ENCODE results near the gene KCNJ14. TPM values are rescaled to one million over a fixed set of nuclear protein-coding genes. Genes with fewer than 3 reads are reported as not detected.

Gene KCNJ14
- total and polyA plus RNA-seq, 2 of the 8 experiments (the other 6 are each of a cell fraction or from before 2014, with no cell fraction given) = 0.45 to 0.89 TPM

DNA sequence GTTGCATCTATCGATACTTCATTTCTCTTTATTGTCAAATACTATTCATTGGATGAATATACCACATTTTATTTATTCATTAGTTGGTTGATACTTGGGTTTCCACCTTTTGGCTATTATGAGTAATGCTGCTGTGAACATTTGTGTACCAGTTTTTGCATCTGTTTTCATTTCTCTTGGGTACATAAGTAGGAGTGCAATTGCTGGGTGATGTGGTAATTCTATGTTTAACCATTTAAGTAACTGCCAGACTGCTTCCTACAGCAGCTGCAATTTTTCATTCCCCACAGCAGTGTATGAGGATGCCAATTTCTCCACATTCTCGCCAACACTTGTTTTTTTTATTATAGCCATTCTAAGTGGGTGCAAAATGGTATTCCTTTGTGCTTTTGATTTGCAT lies 2.6 kb downstream of the KCNJ14 start (continued):
- TF ChIP-seq, protein P1, sequence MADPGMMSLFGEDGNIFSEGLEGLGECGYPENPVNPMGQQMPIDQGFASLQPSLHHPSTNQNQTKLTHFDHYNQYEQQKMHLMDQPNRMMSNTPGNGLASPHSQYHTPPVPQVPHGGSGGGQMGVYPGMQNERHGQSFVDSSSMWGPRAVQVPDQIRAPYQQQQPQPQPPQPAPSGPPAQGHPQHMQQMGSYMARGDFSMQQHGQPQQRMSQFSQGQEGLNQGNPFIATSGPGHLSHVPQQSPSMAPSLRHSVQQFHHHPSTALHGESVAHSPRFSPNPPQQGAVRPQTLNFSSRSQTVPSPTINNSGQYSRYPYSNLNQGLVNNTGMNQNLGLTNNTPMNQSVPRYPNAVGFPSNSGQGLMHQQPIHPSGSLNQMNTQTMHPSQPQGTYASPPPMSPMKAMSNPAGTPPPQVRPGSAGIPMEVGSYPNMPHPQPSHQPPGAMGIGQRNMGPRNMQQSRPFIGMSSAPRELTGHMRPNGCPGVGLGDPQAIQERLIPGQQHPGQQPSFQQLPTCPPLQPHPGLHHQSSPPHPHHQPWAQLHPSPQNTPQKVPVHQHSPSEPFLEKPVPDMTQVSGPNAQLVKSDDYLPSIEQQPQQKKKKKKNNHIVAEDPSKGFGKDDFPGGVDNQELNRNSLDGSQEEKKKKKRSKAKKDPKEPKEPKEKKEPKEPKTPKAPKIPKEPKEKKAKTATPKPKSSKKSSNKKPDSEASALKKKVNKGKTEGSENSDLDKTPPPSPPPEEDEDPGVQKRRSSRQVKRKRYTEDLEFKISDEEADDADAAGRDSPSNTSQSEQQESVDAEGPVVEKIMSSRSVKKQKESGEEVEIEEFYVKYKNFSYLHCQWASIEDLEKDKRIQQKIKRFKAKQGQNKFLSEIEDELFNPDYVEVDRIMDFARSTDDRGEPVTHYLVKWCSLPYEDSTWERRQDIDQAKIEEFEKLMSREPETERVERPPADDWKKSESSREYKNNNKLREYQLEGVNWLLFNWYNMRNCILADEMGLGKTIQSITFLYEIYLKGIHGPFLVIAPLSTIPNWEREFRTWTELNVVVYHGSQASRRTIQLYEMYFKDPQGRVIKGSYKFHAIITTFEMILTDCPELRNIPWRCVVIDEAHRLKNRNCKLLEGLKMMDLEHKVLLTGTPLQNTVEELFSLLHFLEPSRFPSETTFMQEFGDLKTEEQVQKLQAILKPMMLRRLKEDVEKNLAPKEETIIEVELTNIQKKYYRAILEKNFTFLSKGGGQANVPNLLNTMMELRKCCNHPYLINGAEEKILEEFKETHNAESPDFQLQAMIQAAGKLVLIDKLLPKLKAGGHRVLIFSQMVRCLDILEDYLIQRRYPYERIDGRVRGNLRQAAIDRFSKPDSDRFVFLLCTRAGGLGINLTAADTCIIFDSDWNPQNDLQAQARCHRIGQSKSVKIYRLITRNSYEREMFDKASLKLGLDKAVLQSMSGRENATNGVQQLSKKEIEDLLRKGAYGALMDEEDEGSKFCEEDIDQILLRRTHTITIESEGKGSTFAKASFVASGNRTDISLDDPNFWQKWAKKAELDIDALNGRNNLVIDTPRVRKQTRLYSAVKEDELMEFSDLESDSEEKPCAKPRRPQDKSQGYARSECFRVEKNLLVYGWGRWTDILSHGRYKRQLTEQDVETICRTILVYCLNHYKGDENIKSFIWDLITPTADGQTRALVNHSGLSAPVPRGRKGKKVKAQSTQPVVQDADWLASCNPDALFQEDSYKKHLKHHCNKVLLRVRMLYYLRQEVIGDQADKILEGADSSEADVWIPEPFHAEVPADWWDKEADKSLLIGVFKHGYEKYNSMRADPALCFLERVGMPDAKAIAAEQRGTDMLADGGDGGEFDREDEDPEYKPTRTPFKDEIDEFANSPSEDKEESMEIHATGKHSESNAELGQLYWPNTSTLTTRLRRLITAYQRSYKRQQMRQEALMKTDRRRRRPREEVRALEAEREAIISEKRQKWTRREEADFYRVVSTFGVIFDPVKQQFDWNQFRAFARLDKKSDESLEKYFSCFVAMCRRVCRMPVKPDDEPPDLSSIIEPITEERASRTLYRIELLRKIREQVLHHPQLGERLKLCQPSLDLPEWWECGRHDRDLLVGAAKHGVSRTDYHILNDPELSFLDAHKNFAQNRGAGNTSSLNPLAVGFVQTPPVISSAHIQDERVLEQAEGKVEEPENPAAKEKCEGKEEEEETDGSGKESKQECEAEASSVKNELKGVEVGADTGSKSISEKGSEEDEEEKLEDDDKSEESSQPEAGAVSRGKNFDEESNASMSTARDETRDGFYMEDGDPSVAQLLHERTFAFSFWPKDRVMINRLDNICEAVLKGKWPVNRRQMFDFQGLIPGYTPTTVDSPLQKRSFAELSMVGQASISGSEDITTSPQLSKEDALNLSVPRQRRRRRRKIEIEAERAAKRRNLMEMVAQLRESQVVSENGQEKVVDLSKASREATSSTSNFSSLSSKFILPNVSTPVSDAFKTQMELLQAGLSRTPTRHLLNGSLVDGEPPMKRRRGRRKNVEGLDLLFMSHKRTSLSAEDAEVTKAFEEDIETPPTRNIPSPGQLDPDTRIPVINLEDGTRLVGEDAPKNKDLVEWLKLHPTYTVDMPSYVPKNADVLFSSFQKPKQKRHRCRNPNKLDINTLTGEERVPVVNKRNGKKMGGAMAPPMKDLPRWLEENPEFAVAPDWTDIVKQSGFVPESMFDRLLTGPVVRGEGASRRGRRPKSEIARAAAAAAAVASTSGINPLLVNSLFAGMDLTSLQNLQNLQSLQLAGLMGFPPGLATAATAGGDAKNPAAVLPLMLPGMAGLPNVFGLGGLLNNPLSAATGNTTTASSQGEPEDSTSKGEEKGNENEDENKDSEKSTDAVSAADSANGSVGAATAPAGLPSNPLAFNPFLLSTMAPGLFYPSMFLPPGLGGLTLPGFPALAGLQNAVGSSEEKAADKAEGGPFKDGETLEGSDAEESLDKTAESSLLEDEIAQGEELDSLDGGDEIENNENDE (IDR thresholded peaks at IDR 0.05; ENCODE audit: insufficient replicate concordance, low read length) = no peak
- TF ChIP-seq CEBPB (IDR thresholded peaks at IDR 0.05; ENCODE audit: low read depth, low read length) (no peak), CHD1 (IDR thresholded peaks at IDR 0.05; ENCODE audit: low read depth, low read length) (no peak), RFX5 (IDR thresholded peaks at IDR 0.05; ENCODE audit: borderline replicate concordance, low read depth, low read length) (no peak), TBP (IDR thresholded peaks at IDR 0.05; ENCODE audit: low read depth, low read length) (no peak)
- TF ChIP-seq, protein P2, sequence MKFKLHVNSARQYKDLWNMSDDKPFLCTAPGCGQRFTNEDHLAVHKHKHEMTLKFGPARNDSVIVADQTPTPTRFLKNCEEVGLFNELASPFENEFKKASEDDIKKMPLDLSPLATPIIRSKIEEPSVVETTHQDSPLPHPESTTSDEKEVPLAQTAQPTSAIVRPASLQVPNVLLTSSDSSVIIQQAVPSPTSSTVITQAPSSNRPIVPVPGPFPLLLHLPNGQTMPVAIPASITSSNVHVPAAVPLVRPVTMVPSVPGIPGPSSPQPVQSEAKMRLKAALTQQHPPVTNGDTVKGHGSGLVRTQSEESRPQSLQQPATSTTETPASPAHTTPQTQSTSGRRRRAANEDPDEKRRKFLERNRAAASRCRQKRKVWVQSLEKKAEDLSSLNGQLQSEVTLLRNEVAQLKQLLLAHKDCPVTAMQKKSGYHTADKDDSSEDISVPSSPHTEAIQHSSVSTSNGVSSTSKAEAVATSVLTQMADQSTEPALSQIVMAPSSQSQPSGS (IDR thresholded peaks at IDR 0.05; ENCODE audit: low read length) = no peak

Data from H1 (cell line).